Measurements from ENCODE around the gene CDC42BPB.

GRCh38 chr14:102892651-102893050 is 164.7 kb downstream of the CDC42BPB start:
- no peak for TF ChIP-seq CTCF (IDR thresholded peaks at IDR 0.05; ENCODE audit: low read depth, low read length)
- no peak for TF ChIP-seq EZH2phosphoT487 (IDR thresholded peaks at IDR 0.05; ENCODE audit: low read depth)

Data from OCI-LY3 (cell line).